GM10266 (cell line): ENCODE results near the gene ATG2A.

Experiments
- DNase-seq: peaks from one replicate; pipeline ENCODE4 v3.0.0; 2012; ENCODE audit errors: extremely low spot score
- CTCF ChIP-seq: IDR thresholded peaks from 2 replicates; pipeline ENCODE4 v1.5.1; 2012; ENCODE audit warnings: mild to moderate bottlenecking, low read depth; ENCODE audit not compliant: control insufficient read depth, insufficient read depth; ENCODE audit errors: missing control alignments

Gene ATG2A

GRCh38 chr11:64857485-64857884 is 59.5 kb downstream of the ATG2A start:
- no peak for DNase-seq
- TF ChIP-seq CTCF, result no peak

GRCh38 chr11:64856382-64857227 is 60.4 kb downstream of the ATG2A start:
- DNase-seq, result no peak
- TF ChIP-seq CTCF, result no peak

- no peak for TF ChIP-seq CTCF
- no peak for DNase-seq
These were observed 61.3 kb downstream of the ATG2A start for GRCh38 chr11:64855596-64856304.

GRCh38 chr11:64854534-64855502 is 62.2 kb downstream of the ATG2A start:
- no peak for TF ChIP-seq CTCF

GRCh38 chr11:64854157-64854533 is 62.9 kb downstream of the ATG2A start:
- no peak for TF ChIP-seq CTCF
- no peak for DNase-seq

More at GRCh38 chr11:64854534-64855502, 62.2 kb downstream of the ATG2A start:
- no peak for DNase-seq

- no peak for TF ChIP-seq CTCF
- no peak for DNase-seq
These were observed 63.3 kb downstream of the ATG2A start for GRCh38 chr11:64853709-64854108.
